ENCODE measurements around the gene C4orf50. TPM values are rescaled to one million over a fixed set of nuclear protein-coding genes. Genes with fewer than 3 reads are reported as not detected.

C4orf50 gene
- total and polyA plus RNA-seq, 4 donors = under 0.01 to 0.17 TPM; not detected in 2

- H3K27ac ChIP-seq (ENCODE audit: low read depth in 1 of 2, low read length in 2 of 2) = no peak overlapping the region
Measured at GRCh38 chr4:6002492-6002833, 15.8 kb downstream of the C4orf50 start.

More at GRCh38 chr4:6002492-6002833, 15.8 kb downstream of the C4orf50 start:
- H3K9ac ChIP-seq (ENCODE audit: low read depth in 1 of 2, low read length in 2 of 2) = no peak overlapping the region
- H3K36me3 ChIP-seq (ENCODE audit: control insufficient read depth in 4 of 4, insufficient read depth in 3 of 4, low read depth in 1 of 4, low read length in 3 of 4) = no peaks in the 10 kb centered on the region
- DNase-seq (ENCODE audit: low spot score) = no peak
- WGBS = 76% methylated on average over 5 of the region's 5 CpGs
- H3K4me3 ChIP-seq (ENCODE audit: low read depth in 1 of 3, low read length in 3 of 3) = no peak overlapping the region
- TF ChIP-seq GABPA (IDR thresholded peaks at IDR 0.05 in 1 of 2, conservative IDR thresholded peaks at IDR 0.05 in 1 of 2) (no peak), JUND (IDR thresholded peaks at IDR 0.05) (no peak), SP1 (IDR thresholded peaks at IDR 0.05) (no peak), RXRA (IDR thresholded peaks at IDR 0.05) (no peak), EGR1 (IDR thresholded peaks at IDR 0.05; ENCODE audit: low read depth in 2 of 2) (no peak), TAF1 (conservative IDR thresholded peaks at IDR 0.05) (no peak), HNF4A (conservative IDR thresholded peaks at IDR 0.05) (no peak), YY1 (IDR thresholded peaks at IDR 0.05) (no peak), CTCF (IDR thresholded peaks at IDR 0.05; ENCODE audit: low read depth, low read length, missing input control) (no peak), FOXA1 (IDR thresholded peaks at IDR 0.05) (no peak), NR2F2 (IDR thresholded peaks at IDR 0.05) (no peak), FOXA2 (IDR thresholded peaks at IDR 0.05) (no peak), HNF4G (IDR thresholded peaks at IDR 0.05) (no peak), RAD21 (IDR thresholded peaks at IDR 0.05) (no peak), MAX (IDR thresholded peaks at IDR 0.05) (no peak)
- TF ChIP-seq, protein P1, sequence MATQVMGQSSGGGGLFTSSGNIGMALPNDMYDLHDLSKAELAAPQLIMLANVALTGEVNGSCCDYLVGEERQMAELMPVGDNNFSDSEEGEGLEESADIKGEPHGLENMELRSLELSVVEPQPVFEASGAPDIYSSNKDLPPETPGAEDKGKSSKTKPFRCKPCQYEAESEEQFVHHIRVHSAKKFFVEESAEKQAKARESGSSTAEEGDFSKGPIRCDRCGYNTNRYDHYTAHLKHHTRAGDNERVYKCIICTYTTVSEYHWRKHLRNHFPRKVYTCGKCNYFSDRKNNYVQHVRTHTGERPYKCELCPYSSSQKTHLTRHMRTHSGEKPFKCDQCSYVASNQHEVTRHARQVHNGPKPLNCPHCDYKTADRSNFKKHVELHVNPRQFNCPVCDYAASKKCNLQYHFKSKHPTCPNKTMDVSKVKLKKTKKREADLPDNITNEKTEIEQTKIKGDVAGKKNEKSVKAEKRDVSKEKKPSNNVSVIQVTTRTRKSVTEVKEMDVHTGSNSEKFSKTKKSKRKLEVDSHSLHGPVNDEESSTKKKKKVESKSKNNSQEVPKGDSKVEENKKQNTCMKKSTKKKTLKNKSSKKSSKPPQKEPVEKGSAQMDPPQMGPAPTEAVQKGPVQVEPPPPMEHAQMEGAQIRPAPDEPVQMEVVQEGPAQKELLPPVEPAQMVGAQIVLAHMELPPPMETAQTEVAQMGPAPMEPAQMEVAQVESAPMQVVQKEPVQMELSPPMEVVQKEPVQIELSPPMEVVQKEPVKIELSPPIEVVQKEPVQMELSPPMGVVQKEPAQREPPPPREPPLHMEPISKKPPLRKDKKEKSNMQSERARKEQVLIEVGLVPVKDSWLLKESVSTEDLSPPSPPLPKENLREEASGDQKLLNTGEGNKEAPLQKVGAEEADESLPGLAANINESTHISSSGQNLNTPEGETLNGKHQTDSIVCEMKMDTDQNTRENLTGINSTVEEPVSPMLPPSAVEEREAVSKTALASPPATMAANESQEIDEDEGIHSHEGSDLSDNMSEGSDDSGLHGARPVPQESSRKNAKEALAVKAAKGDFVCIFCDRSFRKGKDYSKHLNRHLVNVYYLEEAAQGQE (IDR thresholded peaks at IDR 0.05) = no peak
- TF ChIP-seq, protein P2, sequence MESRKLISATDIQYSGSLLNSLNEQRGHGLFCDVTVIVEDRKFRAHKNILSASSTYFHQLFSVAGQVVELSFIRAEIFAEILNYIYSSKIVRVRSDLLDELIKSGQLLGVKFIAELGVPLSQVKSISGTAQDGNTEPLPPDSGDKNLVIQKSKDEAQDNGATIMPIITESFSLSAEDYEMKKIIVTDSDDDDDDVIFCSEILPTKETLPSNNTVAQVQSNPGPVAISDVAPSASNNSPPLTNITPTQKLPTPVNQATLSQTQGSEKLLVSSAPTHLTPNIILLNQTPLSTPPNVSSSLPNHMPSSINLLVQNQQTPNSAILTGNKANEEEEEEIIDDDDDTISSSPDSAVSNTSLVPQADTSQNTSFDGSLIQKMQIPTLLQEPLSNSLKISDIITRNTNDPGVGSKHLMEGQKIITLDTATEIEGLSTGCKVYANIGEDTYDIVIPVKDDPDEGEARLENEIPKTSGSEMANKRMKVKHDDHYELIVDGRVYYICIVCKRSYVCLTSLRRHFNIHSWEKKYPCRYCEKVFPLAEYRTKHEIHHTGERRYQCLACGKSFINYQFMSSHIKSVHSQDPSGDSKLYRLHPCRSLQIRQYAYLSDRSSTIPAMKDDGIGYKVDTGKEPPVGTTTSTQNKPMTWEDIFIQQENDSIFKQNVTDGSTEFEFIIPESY (IDR thresholded peaks at IDR 0.05) = no peak
- TF ChIP-seq, protein P3, sequence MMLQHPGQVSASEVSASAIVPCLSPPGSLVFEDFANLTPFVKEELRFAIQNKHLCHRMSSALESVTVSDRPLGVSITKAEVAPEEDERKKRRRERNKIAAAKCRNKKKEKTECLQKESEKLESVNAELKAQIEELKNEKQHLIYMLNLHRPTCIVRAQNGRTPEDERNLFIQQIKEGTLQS (IDR thresholded peaks at IDR 0.05) = no peak
- H3K4me1 ChIP-seq (ENCODE audit: control insufficient read depth in 4 of 4, insufficient read depth in 4 of 4, low read length in 3 of 4) = no peaks in the 10 kb centered on the region
- H3K27me3 ChIP-seq (ENCODE audit: control insufficient read depth in 4 of 4, insufficient read depth in 4 of 4, low read length in 3 of 4) = no peaks in the 10 kb centered on the region
- no peaks in the 10 kb centered on the region for H3K9me3 ChIP-seq (ENCODE audit: control insufficient read depth in 4 of 4, low read length in 3 of 4)
